ENCODE measurements around the gene MARCHF5. TPM values are rescaled to one million over a fixed set of nuclear protein-coding genes. Genes with fewer than 3 reads are reported as not detected.

Gene MARCHF5
- total and polyA plus RNA-seq, 2 of the 4 experiments (the other 2 are of a cell fraction), result 14.9 to 30.0 TPM

DNA sequence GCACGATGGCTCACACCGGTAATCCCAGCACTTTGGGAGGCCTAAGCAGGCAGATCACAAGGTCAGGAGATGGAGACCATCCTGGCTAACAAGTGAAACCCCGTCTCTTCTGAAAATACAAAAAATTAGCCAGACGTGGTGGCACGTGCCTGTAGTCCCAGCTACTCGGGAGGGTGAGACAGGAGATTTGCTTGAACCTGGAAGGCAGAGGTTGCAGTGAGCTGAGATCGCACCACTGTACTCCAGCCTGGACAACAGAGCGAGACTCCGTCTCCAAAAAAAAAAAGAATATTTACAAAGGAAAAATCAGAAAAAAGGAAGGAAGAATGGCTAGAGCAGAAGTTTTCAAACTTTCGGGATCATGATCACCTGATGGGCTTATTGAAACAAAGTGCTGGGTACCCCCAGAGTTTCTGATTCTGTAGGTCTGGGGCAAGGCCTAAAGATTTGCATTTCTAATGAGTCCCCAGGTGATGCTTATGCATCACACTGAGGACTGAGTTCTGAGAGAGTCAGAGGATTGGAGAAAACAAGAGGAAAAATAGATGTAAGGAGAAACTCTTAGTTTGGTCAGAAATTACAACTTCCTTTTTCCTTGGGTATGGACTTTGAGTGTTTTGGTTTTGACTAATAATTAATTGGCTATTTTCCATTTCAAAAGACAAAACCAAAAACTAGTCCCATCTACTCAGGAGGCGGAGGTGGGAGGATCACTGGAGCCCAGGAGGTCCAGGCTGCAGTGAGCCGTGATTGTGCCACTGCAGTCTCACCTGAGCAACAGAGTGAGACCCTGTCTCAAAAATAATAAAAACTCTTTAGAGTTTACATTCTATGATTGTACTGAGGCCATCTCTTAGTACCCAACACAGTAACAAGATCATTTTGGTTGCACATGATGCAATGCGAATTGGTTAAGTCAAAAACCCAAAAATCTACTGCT, 14.4 kb downstream of the MARCHF5 start (continued):
- no peak for TF ChIP-seq FOS (IDR thresholded peaks at IDR 0.05; ENCODE audit: low read depth, low read length)
- no peak for TF ChIP-seq RAD21 (IDR thresholded peaks at IDR 0.05; ENCODE audit: low read length)

DNA sequence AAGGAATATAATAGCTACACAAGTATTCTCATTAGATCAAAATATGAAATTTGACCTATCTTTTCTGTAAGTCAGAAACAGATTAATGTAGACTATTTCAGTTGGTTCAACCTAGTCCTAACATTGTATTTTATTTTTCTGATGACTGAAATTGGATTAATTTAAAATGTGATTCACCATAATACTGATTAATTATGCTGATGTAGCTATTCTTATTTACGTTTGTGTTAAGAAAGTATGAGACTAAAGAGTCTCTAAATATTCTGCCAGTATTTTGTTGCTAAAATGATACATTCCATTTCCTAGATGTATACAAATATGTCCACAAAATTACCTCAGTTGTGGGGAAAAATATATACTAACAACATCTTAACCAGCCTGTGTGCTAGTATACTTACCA, 18.3 kb downstream of the MARCHF5 start:
- POLR2A ChIA-PET (ENCODE audit: unreplicated experiment), result no interaction called here
- WGBS, 2 experiments (ENCODE audit: extremely low coverage in 2 of 2, insufficient read length in 1 of 2), result no CpG with 5 or more reads among the region's 1 CpG
- in situ Hi-C loops (cut with MboI; ENCODE audit: low sequenced_read_pairs), result no loop called here

More for the DNA sequence above, 18.3 kb downstream of the MARCHF5 start:
- Histone ChIP-seq H2BK15ac (ENCODE audit: low read depth, low read length) (no peak overlapping the region), H3K27ac (ENCODE audit: insufficient read depth, low read length) (no peak overlapping the region), H2BK20ac (ENCODE audit: low read depth, low read length) (no peak overlapping the region), H2AK9ac (replicated peaks; ENCODE audit: low read depth, low read length, poor library complexity) (no peak overlapping the region), H4K20me1 (ENCODE audit: insufficient read depth, low read length) (peaks cover 19% of the 10 kb centered on the region), H4K8ac (ENCODE audit: low read depth in 2 of 2, low read length in 2 of 2) (no peak overlapping the region), H2BK5ac (ENCODE audit: low read depth, low read length, poor library complexity, severe bottlenecking) (no peak overlapping the region), H3K27me3 (ENCODE audit: control insufficient read depth, insufficient read depth, low read length) (no peaks in the 10 kb centered on the region), H3K56ac (ENCODE audit: extremely low read depth, insufficient read depth, low read length) (no peak overlapping the region), H3K23ac (ENCODE audit: low read depth, low read length) (no peak overlapping the region), H3K36me3 (ENCODE audit: control insufficient read depth, insufficient read depth, low read length) (peaks cover 9% of the 10 kb centered on the region), H2AK5ac (ENCODE audit: low read depth, low read length) (no peak overlapping the region), H3K18ac (ENCODE audit: low read depth, low read length) (no peak overlapping the region), H3K9ac (ENCODE audit: low read depth, low read length) (no peak overlapping the region), H2BK120ac (ENCODE audit: low read depth, low read length) (no peak overlapping the region), H3K14ac (replicated peaks; ENCODE audit: low read depth, low read length) (no peak overlapping the region), H3K4ac (ENCODE audit: low read depth, low read length) (no peak overlapping the region), H2AFZ (replicated peaks; ENCODE audit: low read length, poor library complexity) (no peak overlapping the region), H3K4me3 (ENCODE audit: insufficient read depth, low read depth, low read length) (no peak overlapping the region), H4K5ac (ENCODE audit: low read depth, low read length) (no peak overlapping the region), H3K4me2 (ENCODE audit: low read depth, low read length) (no peak overlapping the region), H3K9me3 (ENCODE audit: control insufficient read depth, insufficient read depth, low read length) (no peaks in the 10 kb centered on the region), H4K91ac (ENCODE audit: insufficient read depth, low read depth, low read length) (no peak overlapping the region), H3K9me1 (ENCODE audit: insufficient read depth, low read length) (no peaks in the 10 kb centered on the region; the same call in 1 of the 2 replicates), H3K4me1 (ENCODE audit: control insufficient read depth, insufficient read depth, low read length) (no peaks in the 10 kb centered on the region), H3K79me1 (ENCODE audit: low read depth in 1 of 2, low read length in 2 of 2) (peaks cover 33 to 44% of the 10 kb centered on the region in 2 experiments)
- intact Hi-C loops (cut with micrococcal nuclease), result no loop called here
- ATAC-seq (ENCODE audit: low read depth) (no peak), DNase-seq (no peak)
- dilution Hi-C loops (cut with HindIII; ENCODE audit: low sequenced_read_pairs, unreplicated experiment), result no loop called here
- BruUV-seq (replicated peaks), result no TSS peak
- CTCF ChIA-PET, result interaction anchor here (0.9 to 1.7 kb wide), 3 partner anchors 9 to 31 kb away, joined by 3 to 4 read pairs (median 4); no protein-coding TSS in a partner anchor
- TF ChIP-seq MAFK (IDR thresholded peaks at IDR 0.05; ENCODE audit: low read depth, low read length), result peak; percentile 93
- TF ChIP-seq CTCF (conservative IDR thresholded peaks at IDR 0.05; ENCODE audit: low read depth, low read length), result no peak
